C4-2B (cell line): ENCODE measurements around the gene POLR1C.

ENCODE experiments used
- CTCF ChIP-seq: fragments of 450-650 bp; conservative IDR thresholded peaks from 2 replicates; pipeline ENCODE4 v1.5.1; 2017; ENCODE audit warnings: mild to moderate bottlenecking
- ZFX ChIP-seq: fragments of 450-650 bp; IDR thresholded peaks from 2 replicates; pipeline ENCODE4 v1.6.1; 2017

DNA sequence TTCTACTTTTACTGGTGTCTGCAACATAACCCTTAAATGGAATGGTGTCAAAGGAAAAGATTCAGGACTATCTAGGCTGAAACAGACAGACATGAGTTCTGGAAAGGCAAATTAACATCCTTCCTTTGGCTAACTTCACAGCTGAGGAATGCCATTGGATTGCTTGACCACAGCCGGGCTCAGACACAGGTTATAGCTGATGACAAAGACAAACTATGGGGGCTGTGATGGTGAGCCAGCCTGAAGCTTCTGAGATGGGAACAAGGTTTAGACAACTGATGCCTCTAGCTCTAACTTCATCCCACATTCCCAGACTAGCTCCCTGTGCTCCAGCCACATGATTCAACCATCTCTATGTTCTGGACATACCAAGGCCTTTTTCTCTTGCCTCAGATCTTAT is 15.3 kb downstream of the POLR1C start:
- TF ChIP-seq CTCF = no peak
- no peak for TF ChIP-seq ZFX
